M059J (cell line): ENCODE data around the gene KIAA0825. TPM values are rescaled to one million over a fixed set of nuclear protein-coding genes. Genes with fewer than 3 reads are reported as not detected.

Experiments used
- DNase-seq: peaks from one replicate; pipeline ENCODE4 v3.0.0-alpha.2; 2012; ENCODE audit warnings: low read depth
- total RNA-seq: library from RNA; depleted of rRNA; stranded (reverse); fragments of >200 nt; shearing (Covaris generic); gene quantifications from 2 replicates; pipeline ENCODE4 v1.2.3, GENCODE V29; 2014

KIAA0825 gene
- total RNA-seq, 1 experiment from 2014 or later = 0.32 TPM

DNA sequence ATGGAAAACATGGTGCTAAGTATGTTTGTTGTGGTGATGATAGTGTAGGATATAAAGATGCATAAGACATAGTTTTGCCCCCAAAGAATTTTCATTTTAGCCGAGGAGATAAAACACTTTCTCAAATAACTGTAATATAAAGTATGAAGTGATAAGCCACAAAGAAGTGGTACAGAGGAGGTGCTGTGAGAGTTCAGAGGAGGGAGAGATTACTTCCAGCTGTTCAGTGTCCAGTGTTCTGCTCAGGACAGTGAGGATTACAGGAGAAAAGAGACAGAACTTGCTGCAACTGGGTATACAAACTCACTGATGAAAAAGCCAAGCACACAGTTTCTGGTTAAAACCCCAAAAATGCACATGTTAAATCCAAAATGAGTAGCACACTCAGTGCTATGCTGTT is 309.3 kb downstream of the KIAA0825 start:
- DNase-seq = no peak

DNA sequence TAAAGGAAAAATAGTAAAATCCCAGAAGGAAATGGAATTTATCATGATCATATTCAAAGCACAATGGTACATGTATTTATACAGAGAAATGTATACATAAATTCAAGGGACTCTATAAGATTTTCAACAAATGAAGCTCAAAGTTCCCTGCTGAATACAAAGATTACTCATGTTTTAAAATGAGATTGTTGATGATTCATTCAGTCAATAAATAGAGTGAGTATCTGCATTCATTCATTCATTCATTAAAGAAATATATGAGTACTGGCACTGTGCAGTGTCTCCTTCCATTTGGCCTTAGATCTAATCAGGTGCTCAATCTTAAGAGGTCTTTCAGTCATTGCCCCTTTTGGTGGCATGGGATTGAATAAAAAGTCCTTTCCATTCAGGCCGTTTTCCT is 310.0 kb downstream of the KIAA0825 start:
- no peak for DNase-seq

DNA sequence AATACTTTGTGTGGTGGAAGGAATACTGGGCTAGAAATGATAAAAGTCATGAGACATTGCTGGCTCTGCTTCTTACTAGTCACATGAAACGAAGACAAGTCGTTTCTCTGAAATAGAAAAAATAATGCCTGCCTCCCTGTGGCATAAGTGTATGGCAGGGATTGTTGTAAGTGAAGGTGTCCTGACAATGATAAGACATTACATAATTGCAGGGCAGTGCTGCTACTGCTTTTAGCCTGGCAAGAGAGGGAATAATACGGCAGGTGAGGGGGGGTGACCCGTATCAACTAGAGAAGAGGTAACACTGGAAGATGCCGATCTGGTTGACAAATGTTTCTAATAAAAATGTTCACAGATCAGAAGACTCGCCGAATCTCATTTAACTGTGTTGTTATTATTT is 314.3 kb downstream of the KIAA0825 start:
- no peak for DNase-seq

GRCh38 chr5:94288937-94289336 is 329.5 kb downstream of the KIAA0825 start:
- peak; percentile 15 for DNase-seq

GRCh38 chr5:94285984-94286383 is 332.4 kb downstream of the KIAA0825 start:
- no peak for DNase-seq

DNA sequence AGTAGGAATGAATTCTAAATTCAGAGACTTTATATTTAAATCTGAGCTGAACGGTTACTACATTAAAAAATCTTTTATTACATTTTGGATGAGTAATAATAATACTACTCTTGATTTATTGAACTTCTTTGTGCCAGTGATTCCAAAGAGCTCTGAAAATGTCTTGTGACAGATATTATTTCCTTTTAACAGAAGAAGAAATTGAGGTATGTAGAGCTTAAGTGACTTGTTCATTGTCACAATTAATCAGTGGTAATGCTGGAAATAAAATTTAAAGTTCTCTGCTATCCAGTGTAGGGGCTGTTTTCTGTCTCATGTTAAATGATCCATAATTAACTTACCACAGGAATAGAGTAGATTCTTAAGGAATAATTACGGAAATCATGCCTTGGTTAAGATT is 335.3 kb downstream of the KIAA0825 start:
- DNase-seq = no peak

GRCh38 chr5:94281236-94281801 is 337.1 kb downstream of the KIAA0825 start:
- no peak for DNase-seq

DNA sequence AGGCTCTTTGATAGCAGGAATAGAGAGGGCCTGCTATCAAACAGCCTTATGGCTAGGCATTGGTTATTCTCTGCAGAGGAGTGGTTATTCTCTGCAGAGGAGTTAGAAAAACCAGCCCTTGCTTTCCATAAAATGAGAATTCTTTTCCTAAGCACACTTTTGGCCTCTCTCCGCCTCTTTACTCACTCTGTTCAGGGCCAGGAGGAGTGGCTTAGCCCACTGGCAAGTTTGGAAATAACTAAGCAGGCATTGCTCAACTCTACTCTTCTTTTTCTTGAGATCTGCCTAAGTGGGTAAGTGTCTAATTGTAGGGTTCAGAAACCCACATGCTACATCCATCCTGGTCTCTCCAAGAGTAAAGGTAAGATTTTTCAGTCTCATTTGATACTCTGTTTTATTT is 341.7 kb downstream of the KIAA0825 start:
- no peak for DNase-seq

DNA sequence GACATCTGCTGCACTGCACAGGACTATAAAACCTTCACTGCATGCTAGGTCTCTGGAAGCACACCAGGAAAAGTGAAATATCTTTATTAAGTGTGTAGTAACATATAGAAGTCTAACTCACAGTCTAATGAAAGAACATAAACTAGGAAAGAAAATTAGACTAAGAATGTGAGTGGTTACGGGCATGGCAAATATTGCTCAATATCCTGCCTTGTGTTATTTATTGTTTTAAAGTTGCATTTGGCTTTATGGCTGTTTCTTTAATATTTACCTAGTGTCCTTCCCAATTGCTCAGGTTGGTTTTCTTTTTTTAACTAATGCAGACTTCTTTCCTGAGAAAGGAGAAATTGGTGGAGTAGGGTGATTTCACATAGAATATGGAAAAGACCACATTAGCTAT is 342.4 kb downstream of the KIAA0825 start:
- DNase-seq = no peak

DNA sequence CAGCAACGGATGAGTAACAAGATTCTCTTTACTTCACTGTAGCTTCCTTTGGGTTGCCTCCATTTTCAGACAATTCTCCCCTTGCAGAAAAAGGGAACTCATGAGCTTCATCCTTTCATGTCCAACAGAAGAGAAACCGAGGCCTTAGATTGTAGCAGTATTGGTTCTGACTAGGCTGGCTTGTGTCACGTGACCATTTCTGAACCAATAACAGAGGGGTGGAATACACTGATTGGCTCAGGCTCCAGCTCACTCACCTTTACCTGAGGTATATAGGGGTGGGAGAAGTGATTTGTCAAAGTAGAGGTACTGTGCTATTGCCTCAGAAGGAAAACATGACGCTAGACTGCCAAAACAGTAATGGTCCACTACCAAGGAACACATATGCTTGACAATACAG is 343.7 kb downstream of the KIAA0825 start:
- no peak for DNase-seq

- DNase-seq = no peak
These were observed 350.2 kb downstream of the KIAA0825 start for GRCh38 chr5:94268226-94268625.

- DNase-seq = no peak
These were observed 351.0 kb downstream of the KIAA0825 start for GRCh38 chr5:94267350-94267899.

DNA sequence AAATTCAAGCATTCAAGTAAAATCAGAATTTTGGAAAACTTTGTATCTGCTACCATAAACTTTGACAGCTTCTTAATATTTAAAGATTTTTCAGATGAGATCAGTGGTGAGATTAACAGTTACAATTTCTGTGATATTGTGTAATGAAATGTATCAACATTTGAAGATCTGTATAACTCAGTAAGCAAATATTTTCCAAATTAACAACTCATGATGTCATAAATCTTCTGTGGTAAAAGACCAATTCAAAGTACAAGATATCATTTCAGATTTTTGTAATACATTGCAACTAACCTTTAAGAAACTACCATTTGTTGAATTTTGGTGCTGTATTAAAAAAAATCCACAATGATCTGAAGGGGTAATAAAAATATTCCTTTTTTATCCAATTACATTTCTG is 352.2 kb downstream of the KIAA0825 start:
- no peak for DNase-seq

GRCh38 chr5:94263068-94263467 is 355.3 kb downstream of the KIAA0825 start:
- DNase-seq = no peak

- DNase-seq = no peak
These were observed 358.3 kb downstream of the KIAA0825 start for GRCh38 chr5:94260096-94260495.

DNA sequence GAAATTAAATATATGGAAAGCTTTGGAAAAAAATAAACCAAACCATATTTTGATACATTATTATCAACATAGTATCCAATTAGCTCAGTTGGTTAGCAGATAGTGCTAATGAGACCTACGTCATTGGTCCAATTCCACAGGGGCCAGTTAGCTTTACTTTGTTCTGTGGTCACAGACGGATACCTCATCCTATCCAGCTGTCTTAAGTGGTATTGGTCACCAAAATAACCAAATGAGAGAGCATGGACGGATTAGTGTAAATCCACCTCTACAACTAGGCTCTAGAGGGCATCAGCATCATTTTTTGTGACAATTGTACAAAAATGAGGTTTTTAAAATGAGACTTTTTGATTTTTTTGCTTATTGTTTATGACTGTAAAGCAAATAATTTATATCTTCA is 364.2 kb downstream of the KIAA0825 start:
- DNase-seq = no peak

GRCh38 chr5:94250985-94251384 is 367.4 kb downstream of the KIAA0825 start:
- DNase-seq = no peak

DNA sequence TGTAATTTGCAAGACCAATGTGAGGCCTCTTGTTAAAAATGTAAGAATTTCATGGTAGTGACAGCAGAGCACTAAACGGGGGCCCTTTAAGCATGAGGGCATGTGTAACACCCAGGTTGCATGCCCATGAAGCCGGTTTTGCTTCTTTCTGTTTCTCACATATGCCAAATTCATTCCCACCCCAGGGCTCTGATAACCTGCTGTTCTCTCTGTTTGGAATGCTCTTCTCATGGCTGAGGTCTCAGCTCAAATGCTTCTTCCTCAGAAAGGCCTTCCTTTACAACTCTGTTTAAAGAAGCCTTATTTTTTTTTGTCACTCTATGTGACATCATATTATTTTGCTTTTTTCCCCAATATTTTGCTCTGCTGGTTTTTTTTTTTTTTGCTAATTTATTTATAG is 369.0 kb downstream of the KIAA0825 start:
- no peak for DNase-seq

DNA sequence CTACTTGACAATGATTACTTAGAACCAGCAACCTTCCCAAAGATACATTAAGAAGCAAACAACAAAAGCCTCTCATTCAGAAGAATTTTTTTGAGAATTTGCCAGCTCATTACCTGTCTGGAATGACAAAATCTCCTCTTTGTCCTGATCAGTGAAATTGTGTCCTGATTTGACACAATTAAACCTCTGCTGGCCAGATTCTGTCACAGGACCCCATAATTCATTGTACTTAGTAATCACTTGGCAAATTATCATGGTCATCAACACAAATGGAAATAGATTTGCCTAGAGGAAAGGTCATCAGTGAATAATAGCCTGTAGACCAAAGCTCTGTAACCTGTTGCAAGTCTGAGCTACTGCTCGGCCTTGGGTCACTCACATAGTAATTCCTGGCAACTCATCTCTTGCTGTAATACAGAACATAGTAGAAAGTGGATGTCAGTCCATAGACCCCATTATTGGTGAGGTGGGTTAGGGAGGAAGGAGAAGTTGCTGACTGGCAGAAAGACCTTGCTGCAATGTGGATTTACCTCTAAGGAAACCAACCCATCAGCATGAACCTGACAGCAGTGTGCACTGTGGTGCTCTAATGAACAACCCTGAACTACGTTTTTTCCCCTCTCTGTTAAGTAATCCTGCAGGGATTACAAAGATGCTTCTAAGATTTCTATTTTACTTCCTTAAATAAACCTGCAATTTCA is 370.1 kb downstream of the KIAA0825 start:
- DNase-seq = no peak

GRCh38 chr5:94245608-94246007 is 372.8 kb downstream of the KIAA0825 start:
- DNase-seq = peak; percentile 8

DNA sequence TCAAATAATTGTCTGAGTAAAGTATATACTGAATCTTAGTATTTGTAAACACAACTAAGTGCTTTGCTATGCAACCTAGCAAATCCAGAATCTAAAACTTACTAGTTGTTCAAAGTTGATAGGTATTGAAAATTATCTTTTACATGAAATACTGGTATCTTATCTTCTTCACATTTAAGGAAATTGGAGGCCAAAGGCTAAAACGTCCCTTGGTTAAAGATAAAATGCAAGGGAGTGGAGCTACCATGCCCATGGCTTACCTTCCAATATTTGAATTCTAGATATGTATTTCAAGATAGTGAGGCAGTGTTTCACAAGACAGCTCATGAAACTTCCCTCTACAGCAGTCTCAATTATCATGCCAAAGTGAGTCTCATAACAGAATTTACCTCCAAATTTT is 373.5 kb downstream of the KIAA0825 start:
- no peak for DNase-seq

GRCh38 chr5:94243612-94244011 is 374.8 kb downstream of the KIAA0825 start:
- DNase-seq = peak; percentile 85

DNA sequence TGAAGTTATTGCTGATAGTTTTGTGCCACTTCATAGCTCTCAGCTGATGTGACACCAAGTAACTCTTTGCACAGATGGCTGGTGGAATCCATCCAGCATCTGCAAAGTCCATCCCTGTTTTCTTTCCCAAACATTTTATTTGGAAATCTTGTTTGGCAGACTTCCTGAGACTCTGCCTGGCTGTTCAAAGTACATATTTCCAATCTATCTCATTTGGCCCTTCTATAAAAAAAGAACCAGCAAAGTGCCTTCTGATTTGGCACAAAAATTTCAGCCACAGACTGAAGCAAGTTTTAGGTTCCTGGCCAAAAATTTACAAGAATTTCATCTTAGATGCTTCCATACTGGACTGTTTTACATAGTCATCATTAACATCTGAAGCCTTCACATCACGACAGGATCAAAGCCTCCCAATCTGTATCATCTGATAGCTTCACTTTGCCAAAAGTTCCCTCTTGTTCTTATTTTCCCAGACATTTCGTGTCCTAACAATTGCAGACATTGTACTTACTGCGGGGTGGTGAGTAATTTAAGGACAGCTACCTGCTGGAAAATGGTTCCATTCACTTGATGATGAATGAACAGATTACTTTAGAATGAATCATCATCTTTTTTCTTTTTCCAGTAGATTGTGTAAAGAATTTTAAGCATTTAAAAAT is 377.3 kb downstream of the KIAA0825 start:
- peak; percentile 83 for DNase-seq
